Placental epithelial cell (primary cell): Measurements from ENCODE around the gene PCDHA9. TPM values are rescaled to one million over a fixed set of nuclear protein-coding genes. Genes with fewer than 3 reads are reported as not detected.

Source experiments
- total RNA-seq: library from RNA; depleted of rRNA; stranded (reverse); fragments of >200 nt; gene quantifications from 2 replicates; pipeline ENCODE4 v1.2.3, GENCODE V29; 2012

The PCDHA9 gene
- total RNA-seq, 1 donor, result under 0.01 TPM

Other genes starting within 250 kb of the PCDHA9 start
- gene CD14, start 215.2 kb upstream of the PCDHA9 start, total RNA-seq, result 0.33 TPM in 1 of 2 replicates, not detected in the other
- gene TMCO6, start 208.9 kb upstream of the PCDHA9 start, total RNA-seq, result 7.8 and 9.0 TPM in 2 replicates
- gene NDUFA2, start 200.8 kb upstream of the PCDHA9 start, total RNA-seq, result 28.8 and 44.4 TPM in 2 replicates
- gene IK, start 200.6 kb upstream of the PCDHA9 start, total RNA-seq, result 76.9 and 102 TPM in 2 replicates
- 31.0 and 37.1 TPM in 2 replicates for gene WDR55, start 183.5 kb upstream of the PCDHA9 start, total RNA-seq
- 0.76 and 0.79 TPM in 2 replicates for gene DND1, start 174.8 kb upstream of the PCDHA9 start, total RNA-seq
- 45.1 and 53.8 TPM in 2 replicates for gene HARS1, start 157.0 kb upstream of the PCDHA9 start, total RNA-seq
- gene HARS2, start 156.9 kb upstream of the PCDHA9 start, total RNA-seq, result 38.0 and 47.9 TPM in 2 replicates
- 26.1 and 40.8 TPM in 2 replicates for gene ZMAT2, start 147.9 kb upstream of the PCDHA9 start, total RNA-seq
- not detected in 2 replicates for gene PCDHA1, start 62.2 kb upstream of the PCDHA9 start, total RNA-seq
- under 0.01 TPM in 1 of 2 replicates, not detected in the other for gene PCDHA2, start 53.5 kb upstream of the PCDHA9 start, total RNA-seq
- 0.11 and 0.39 TPM in 2 replicates for gene PCDHA3, start 47.3 kb upstream of the PCDHA9 start, total RNA-seq
- gene PCDHA4, start 41.3 kb upstream of the PCDHA9 start, total RNA-seq, result 0.79 and 0.87 TPM in 2 replicates
- under 0.01 and 0.11 TPM in 2 replicates for gene PCDHA5, start 26.8 kb upstream of the PCDHA9 start, total RNA-seq
- 0.22 and 0.39 TPM in 2 replicates for gene PCDHA6, start 20.4 kb upstream of the PCDHA9 start, total RNA-seq
- 0.54 and 1.2 TPM in 2 replicates for gene PCDHA7, start 14.1 kb upstream of the PCDHA9 start, total RNA-seq
- 0.11 and 0.39 TPM in 2 replicates for gene PCDHA8, start 7.2 kb upstream of the PCDHA9 start, total RNA-seq
- 0.11 and 0.39 TPM in 2 replicates for gene PCDHA10, start 7.5 kb downstream of the PCDHA9 start, total RNA-seq
- gene PCDHA11, start 20.6 kb downstream of the PCDHA9 start, total RNA-seq, result under 0.01 and 0.11 TPM in 2 replicates
- gene PCDHA12, start 26.9 kb downstream of the PCDHA9 start, total RNA-seq, result under 0.01 and 0.11 TPM in 2 replicates
- 0.11 and 0.39 TPM in 2 replicates for gene PCDHA13, start 33.7 kb downstream of the PCDHA9 start, total RNA-seq
- gene PCDHAC1, start 77.9 kb downstream of the PCDHA9 start, total RNA-seq, result 0.39 TPM in 1 of 2 replicates, not detected in the other
- 0.39 TPM in 1 of 2 replicates, not detected in the other for gene PCDHAC2, start 118.1 kb downstream of the PCDHA9 start, total RNA-seq
- not detected in 2 replicates for gene PCDHB1, start 203.0 kb downstream of the PCDHA9 start, total RNA-seq
- gene PCDHB2, start 246.2 kb downstream of the PCDHA9 start, total RNA-seq, result 0.39 and 1.2 TPM in 2 replicates